IMR-90 (cell line): ENCODE measurements around the gene TALDO1. TPM values are rescaled to one million over a fixed set of nuclear protein-coding genes. Genes with fewer than 3 reads are reported as not detected.

Experiments used
- ATAC-seq: fragments of 200-7000 bp; cut with Tn5 transposase; 2 replicates; pipeline ENCODE4 v1.9.1; 2020; ENCODE audit warnings: low read depth, mild to moderate bottlenecking, moderate library complexity
- BruUV-seq: library from RNA; stranded (reverse); fragments of 400-500 nt; replicated peaks from 2 replicates; lab custom pipeline; 2021; lab: Mats Ljungman, UMichigan
- CTCF ChIA-PET: fragments of 300-600 bp; formaldehyde crosslinking; extraction: SDS; loops from one replicate; lab custom pipeline; 2021; ENCODE audit warnings: antibody characterized with exemption; lab: Yijun Ruan, JAX
- POLR2A ChIA-PET: fragments of 300-600 bp; sonication (Branson Sonifier 250); formaldehyde crosslinking; loops from one replicate; lab custom pipeline; 2022; ENCODE audit warnings: antibody characterized with exemption; ENCODE audit not compliant: unreplicated experiment; lab: Charles Lee
- DNase-seq: peaks from one replicate; pipeline ENCODE4 v3.0.0; 2013
- H2AFZ ChIP-seq: replicated peaks from 2 replicates; pipeline ENCODE3; 2013; ENCODE audit warnings: low read length, mild to moderate bottlenecking; ENCODE audit not compliant: poor library complexity
- H2AK5ac ChIP-seq: 2 replicates; pipeline ENCODE4 v1.6.1; 2013; ENCODE audit warnings: low read depth, low read length, inconsistent platforms
- H2AK9ac ChIP-seq: replicated peaks from 2 replicates; pipeline ENCODE3; 2013; ENCODE audit warnings: mild to moderate bottlenecking, low read depth, low read length, moderate library complexity; ENCODE audit not compliant: poor library complexity
- H2BK120ac ChIP-seq: 2 replicates; pipeline ENCODE4 v1.6.1; 2013; ENCODE audit warnings: low read depth, low read length, inconsistent platforms
- H2BK15ac ChIP-seq: 3 replicates; pipeline ENCODE4 v1.6.1; 2013; ENCODE audit warnings: low read depth, low read length, inconsistent platforms
- H2BK20ac ChIP-seq: 2 replicates; pipeline ENCODE4 v1.6.1; 2013; ENCODE audit warnings: low read depth, mild to moderate bottlenecking, inconsistent platforms, low read length, moderate library complexity
- H2BK5ac ChIP-seq: 2 replicates; pipeline ENCODE4 v1.6.1; 2013; ENCODE audit warnings: mild to moderate bottlenecking, low read depth, low read length, inconsistent platforms; ENCODE audit not compliant: poor library complexity, severe bottlenecking
- H3K14ac ChIP-seq: replicated peaks from 2 replicates; pipeline ENCODE4 v1.6.1; 2013; ENCODE audit warnings: low read depth, low read length, inconsistent platforms
- H3K18ac ChIP-seq: 2 replicates; pipeline ENCODE4 v1.6.1; 2013; ENCODE audit warnings: low read depth, low read length, control low read depth
- H3K23ac ChIP-seq: 2 replicates; pipeline ENCODE4 v1.6.1; 2013; ENCODE audit warnings: low read depth, low read length, inconsistent platforms
- H3K27ac ChIP-seq: 2 replicates; pipeline ENCODE4 v1.5.1; 2013; ENCODE audit warnings: mild to moderate bottlenecking, control low read depth, low read length; ENCODE audit not compliant: insufficient read depth
- H3K27me3 ChIP-seq: 2 replicates; pipeline ENCODE4 v1.6.1; 2013; ENCODE audit warnings: low read length; ENCODE audit not compliant: control insufficient read depth, insufficient read depth
- H3K36me3 ChIP-seq: 2 replicates; pipeline ENCODE4 v1.6.1; 2013; ENCODE audit warnings: low read length, mixed read lengths; ENCODE audit not compliant: control insufficient read depth, insufficient read depth
- H3K4ac ChIP-seq: 2 replicates; pipeline ENCODE4 v1.6.1; 2013; ENCODE audit warnings: low read depth, low read length, inconsistent platforms
- H3K4me1 ChIP-seq: 2 replicates; pipeline ENCODE4 v1.6.1; 2013; ENCODE audit warnings: low read length, mixed read lengths; ENCODE audit not compliant: control insufficient read depth, insufficient read depth
- H3K4me2 ChIP-seq: 2 replicates; pipeline ENCODE4 v1.6.1; 2013; ENCODE audit warnings: low read depth, mild to moderate bottlenecking, control low read depth, low read length, moderate library complexity
- H3K4me3 ChIP-seq: 2 replicates; pipeline ENCODE4 v1.5.1; 2013; ENCODE audit warnings: low read depth, mild to moderate bottlenecking, control low read depth, low read length, moderate library complexity; ENCODE audit not compliant: insufficient read depth
- H3K56ac ChIP-seq: 2 replicates; pipeline ENCODE4 v1.6.1; 2013; ENCODE audit warnings: low read length, inconsistent platforms; ENCODE audit not compliant: insufficient read depth; ENCODE audit errors: extremely low read depth
- H3K79me1 ChIP-seq, 2 experiments: 2 replicates each; pipeline ENCODE4 v1.6.1; 2013; ENCODE audit warnings: low read length in 2 of 2, inconsistent platforms in 1 of 2, low read depth in 1 of 2
- H3K9ac ChIP-seq: 2 replicates; pipeline ENCODE4 v1.6.1; 2013; ENCODE audit warnings: low read depth, low read length, control low read depth
- H3K9me1 ChIP-seq: 2 replicates; pipeline ENCODE4 v1.6.1; 2013; ENCODE audit warnings: low read length, inconsistent platforms; ENCODE audit not compliant: insufficient read depth
- H3K9me3 ChIP-seq: 2 replicates; pipeline ENCODE4 v1.6.1; 2013; ENCODE audit warnings: low read length; ENCODE audit not compliant: control insufficient read depth, insufficient read depth
- H4K20me1 ChIP-seq: 2 replicates; pipeline ENCODE4 v1.6.1; 2013; ENCODE audit warnings: low read length, inconsistent platforms; ENCODE audit not compliant: insufficient read depth
- H4K5ac ChIP-seq: 2 replicates; pipeline ENCODE4 v1.6.1; 2013; ENCODE audit warnings: mild to moderate bottlenecking, low read depth, low read length, control low read depth
- H4K8ac ChIP-seq, 2 experiments: 2 replicates each; pipeline ENCODE4 v1.6.1; 2013; ENCODE audit warnings: low read depth in 2 of 2, low read length in 2 of 2, control low read depth in 1 of 2, inconsistent platforms in 1 of 2
- H4K91ac ChIP-seq: 2 replicates; pipeline ENCODE4 v1.6.1; 2013; ENCODE audit warnings: low read depth, low read length, inconsistent platforms; ENCODE audit not compliant: insufficient read depth
- BHLHE40 ChIP-seq: fragments of 150-350 bp; IDR thresholded peaks from 2 replicates; pipeline ENCODE4 v1.6.1; 2016; ENCODE audit warnings: mild to moderate bottlenecking, low read depth, low read length
- CEBPB ChIP-seq: IDR thresholded peaks from 2 replicates; pipeline ENCODE4 v1.6.1; 2012; ENCODE audit warnings: low read depth, low read length, improper control_type of control experiment
- CHD1 ChIP-seq: IDR thresholded peaks from 2 replicates; pipeline ENCODE4 v1.6.1; 2012; ENCODE audit warnings: low read depth, low read length, improper control_type of control experiment
- CTCF ChIP-seq: conservative IDR thresholded peaks from 2 replicates; pipeline ENCODE4 v1.5.1; 2012; ENCODE audit warnings: mild to moderate bottlenecking, low read depth, low read length, improper control_type of control experiment
- ELK1 ChIP-seq: fragments of 150-350 bp; IDR thresholded peaks from 2 replicates; pipeline ENCODE4 v1.6.1; 2016; ENCODE audit warnings: low read depth, mild to moderate bottlenecking, low read length, moderate library complexity, borderline replicate concordance
- FOS ChIP-seq: fragments of 150-350 bp; IDR thresholded peaks from 2 replicates; pipeline ENCODE4 v1.6.1; 2016; ENCODE audit warnings: low read depth, low read length
- MAFK ChIP-seq: IDR thresholded peaks from 2 replicates; pipeline ENCODE4 v1.6.1; 2012; ENCODE audit warnings: low read depth, low read length, improper control_type of control experiment
- MAZ ChIP-seq: IDR thresholded peaks from 2 replicates; pipeline ENCODE4 v1.6.1; 2012; ENCODE audit warnings: low read depth, mild to moderate bottlenecking, low read length, improper control_type of control experiment, moderate library complexity, borderline replicate concordance
- MXI1 ChIP-seq: IDR thresholded peaks from 2 replicates; pipeline ENCODE4 v1.6.1; 2012; ENCODE audit warnings: low read depth, mild to moderate bottlenecking, low read length, moderate library complexity, borderline replicate concordance
- NFE2L2 ChIP-seq: fragments of 150-350 bp; IDR thresholded peaks from 2 replicates; pipeline ENCODE4 v1.6.1; 2016; ENCODE audit warnings: low read depth, mild to moderate bottlenecking, low read length
- POLR2A ChIP-seq: IDR thresholded peaks from 2 replicates; pipeline ENCODE4 v1.6.1; 2012; ENCODE audit warnings: mild to moderate bottlenecking, low read depth, low read length
- RAD21 ChIP-seq: IDR thresholded peaks from 2 replicates; pipeline ENCODE4 v1.6.1; 2012; ENCODE audit warnings: low read length, improper control_type of control experiment
- RCOR1 ChIP-seq: IDR thresholded peaks from 2 replicates; pipeline ENCODE4 v1.6.1; 2012; ENCODE audit warnings: mild to moderate bottlenecking, low read length, improper control_type of control experiment; ENCODE audit not compliant: insufficient replicate concordance
- RFX5 ChIP-seq: IDR thresholded peaks from 2 replicates; pipeline ENCODE4 v1.8.0; 2012; ENCODE audit warnings: low read depth, mild to moderate bottlenecking, low read length, moderate library complexity
- SMC3 ChIP-seq: fragments of 150-350 bp; IDR thresholded peaks from 2 replicates; pipeline ENCODE4 v1.6.1; 2016; ENCODE audit warnings: low read depth, mild to moderate bottlenecking, antibody characterized with exemption, low read length, moderate library complexity
- WGBS, 2 experiments: methylation state at CpG; one replicate each; pipeline versions ENCODE4 v1.1.5 to v1.1.7; 2013; ENCODE audit warnings: missing lambda C conversion rate in 2 of 2; ENCODE audit not compliant: insufficient read length in 1 of 2; ENCODE audit errors: extremely low coverage in 2 of 2; 5-methylcytosine and 5-hydroxymethylcytosine counted together
- dilution Hi-C: fragments of 300-500 bp; cut with HindIII; formaldehyde crosslinking; loops from one replicate; pipeline ENCODE4 v1.14.3; 2018; ENCODE audit warnings: low sequenced_read_pairs; ENCODE audit not compliant: unreplicated experiment
- in situ Hi-C: fragments of 300-500 bp; cut with MboI; formaldehyde crosslinking; loops from 3 replicates; pipeline ENCODE4 v1.14.3; 2019; ENCODE audit warnings: low sequenced_read_pairs, inconsistent platforms, mixed read lengths
- intact Hi-C: fragments of 100-400 bp; cut with micrococcal nuclease; formaldehyde crosslinking; loops from 2 replicates; pipeline ENCODE4 v1.10.0; 2022
- polyA plus RNA-seq, 3 experiments: library from polyadenylated mRNA; depleted of rRNA; stranded (reverse); fragments of >200 nt; gene quantifications; 2 replicates each; pipeline ENCODE4 v1.2.3, GENCODE V29; 2012; ENCODE audit warnings: low replicate concordance in 1 of 3
- total RNA-seq: library from RNA; depleted of rRNA; stranded (reverse); fragments of >200 nt; gene quantifications from 2 replicates; pipeline ENCODE4 v1.2.3, GENCODE V29; 2012
- TF ChIP-seq, protein P1 (sequence below): fragments of 150-350 bp; IDR thresholded peaks from 2 replicates; pipeline ENCODE4 v1.6.1; 2017; ENCODE audit warnings: mild to moderate bottlenecking, antibody characterized with exemption, low read length, low read depth

TALDO1 gene
- total and polyA plus RNA-seq, 2 of the 4 experiments (the other 2 are of a cell fraction): 147 to 210 TPM

DNA sequence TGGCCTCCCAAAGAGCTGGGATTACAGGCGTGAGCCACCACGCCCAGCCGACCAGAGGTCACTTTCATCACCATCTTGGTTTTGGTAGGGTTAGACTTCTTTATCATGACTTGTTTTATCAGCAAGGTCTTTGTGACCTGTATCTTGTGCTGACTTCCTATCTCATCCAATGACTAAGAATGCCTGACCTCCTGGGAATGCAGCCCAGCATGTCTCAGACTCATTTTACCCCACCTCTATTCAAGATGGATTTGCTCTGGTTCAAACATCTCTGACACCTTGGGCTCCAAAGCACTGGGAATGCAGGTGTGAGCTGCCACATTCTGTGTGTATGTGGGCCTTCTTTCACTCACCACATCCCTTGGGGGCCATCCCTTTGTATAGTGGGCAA lies 5.1 kb upstream of the TALDO1 start:
- Histone ChIP-seq H3K79me1 (0 out of 4 replicates have a peak, but pooled peaks cover 0 to 6% of the 10 kb centered on the region in 2 experiments), H3K27ac (no peak overlapping the region), H2AK5ac (no peak overlapping the region), H3K4me2 (no peak overlapping the region), H2BK5ac (no peak overlapping the region), H3K9me3 (no peaks in the 10 kb centered on the region), H4K20me1 (no peaks in the 10 kb centered on the region), H4K8ac (no peak overlapping the region), H3K4me3 (no peak overlapping the region), H3K18ac (no peak overlapping the region), H3K36me3 (no peaks in the 10 kb centered on the region), H4K91ac (no peak overlapping the region), H2AFZ (peak overlapping the region; percentile 7), H3K56ac (no peak overlapping the region), H3K4ac (no peak overlapping the region), H3K9me1 (peaks cover 6% of the 10 kb centered on the region; the same call in 1 of the 2 replicates), H2AK9ac (no peak overlapping the region), H2BK20ac (no peak overlapping the region), H3K9ac (no peak overlapping the region), H3K4me1 (0 out of 2 replicates have a peak, but pooled peaks cover 1% of the 10 kb centered on the region), H3K27me3 (peaks cover 7% of the 10 kb centered on the region; the same call in 1 of the 2 replicates), H2BK120ac (no peak overlapping the region), H4K5ac (no peak overlapping the region), H2BK15ac (no peak overlapping the region), H3K23ac (no peak overlapping the region), H3K14ac (no peak overlapping the region)
- ChIA-PET POLR2A (no interaction called here), CTCF (no interaction called here)
- intact Hi-C loops (no loop called here), dilution Hi-C loops (no loop called here), in situ Hi-C loops (no loop called here)
- no peak for ATAC-seq
- BruUV-seq: no TSS peak
- TF ChIP-seq ELK1 (no peak), RFX5 (no peak), RCOR1 (no peak), FOS (no peak), CTCF (no peak), BHLHE40 (no peak), RAD21 (no peak), POLR2A (no peak), MAZ (no peak), MAFK (no peak), MXI1 (no peak), CHD1 (no peak), NFE2L2 (no peak), CEBPB (no peak), SMC3 (no peak)
- TF ChIP-seq, protein P1, sequence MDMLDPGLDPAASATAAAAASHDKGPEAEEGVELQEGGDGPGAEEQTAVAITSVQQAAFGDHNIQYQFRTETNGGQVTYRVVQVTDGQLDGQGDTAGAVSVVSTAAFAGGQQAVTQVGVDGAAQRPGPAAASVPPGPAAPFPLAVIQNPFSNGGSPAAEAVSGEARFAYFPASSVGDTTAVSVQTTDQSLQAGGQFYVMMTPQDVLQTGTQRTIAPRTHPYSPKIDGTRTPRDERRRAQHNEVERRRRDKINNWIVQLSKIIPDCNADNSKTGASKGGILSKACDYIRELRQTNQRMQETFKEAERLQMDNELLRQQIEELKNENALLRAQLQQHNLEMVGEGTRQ: no peak
- DNase-seq: no peak
- WGBS, 2 experiments: no CpG with 5 or more reads among the region's 3 CpGs
